ENCODE measurements around the gene CAMSAP1.

CAMSAP1 gene

GRCh38 chr9:135827301-135827700, 80.0 kb downstream of the CAMSAP1 start:
- Mint-ChIP-seq H3K27me3 (no peaks in the 10 kb centered on the region), H3K36me3 (ENCODE audit: low read depth) (peaks cover 87% of the 10 kb centered on the region), H3K9me3 (no peaks in the 10 kb centered on the region), H3K27ac (no peak overlapping the region), H3K4me1 (ENCODE audit: low read depth) (no peaks in the 10 kb centered on the region), H3K4me3 (no peak overlapping the region)
- intact Hi-C loops (cut with micrococcal nuclease): no loop called here

- intact Hi-C loops (cut with micrococcal nuclease): no loop called here
- Mint-ChIP-seq H3K27ac (no peak overlapping the region), H3K36me3 (ENCODE audit: low read depth) (peaks cover 98% of the 10 kb centered on the region), H3K27me3 (no peaks in the 10 kb centered on the region), H3K4me3 (no peak overlapping the region), H3K4me1 (ENCODE audit: low read depth) (no peaks in the 10 kb centered on the region), H3K9me3 (no peaks in the 10 kb centered on the region)
Measured at GRCh38 chr9:135826188-135826545, 81.2 kb downstream of the CAMSAP1 start.

GRCh38 chr9:135825435-135826187, 81.7 kb downstream of the CAMSAP1 start:
- Mint-ChIP-seq H3K36me3 (ENCODE audit: low read depth) (peaks cover 98% of the 10 kb centered on the region), H3K27me3 (no peaks in the 10 kb centered on the region), H3K4me3 (no peak overlapping the region), H3K4me1 (ENCODE audit: low read depth) (no peaks in the 10 kb centered on the region), H3K9me3 (no peaks in the 10 kb centered on the region), H3K27ac (no peak overlapping the region)
- intact Hi-C loops (cut with micrococcal nuclease): no loop called here

GRCh38 chr9:135823036-135823435, 84.3 kb downstream of the CAMSAP1 start:
- Mint-ChIP-seq H3K4me3 (no peak overlapping the region), H3K27me3 (no peaks in the 10 kb centered on the region), H3K27ac (no peak overlapping the region), H3K4me1 (ENCODE audit: low read depth) (no peaks in the 10 kb centered on the region), H3K9me3 (no peaks in the 10 kb centered on the region), H3K36me3 (ENCODE audit: low read depth) (peaks cover 100% of the 10 kb centered on the region)
- intact Hi-C loops (cut with micrococcal nuclease): no loop called here

GRCh38 chr9:135822374-135822755, 85.0 kb downstream of the CAMSAP1 start:
- intact Hi-C loops (cut with micrococcal nuclease): no loop called here
- Mint-ChIP-seq H3K27me3 (no peaks in the 10 kb centered on the region), H3K4me3 (no peak overlapping the region), H3K9me3 (no peaks in the 10 kb centered on the region), H3K27ac (no peak overlapping the region), H3K4me1 (ENCODE audit: low read depth) (no peaks in the 10 kb centered on the region), H3K36me3 (ENCODE audit: low read depth) (peaks cover 100% of the 10 kb centered on the region)

- Mint-ChIP-seq H3K9me3 (no peaks in the 10 kb centered on the region), H3K27ac (no peak overlapping the region), H3K27me3 (no peaks in the 10 kb centered on the region), H3K4me1 (ENCODE audit: low read depth) (no peaks in the 10 kb centered on the region), H3K36me3 (ENCODE audit: low read depth) (peaks cover 100% of the 10 kb centered on the region), H3K4me3 (no peak overlapping the region)
- intact Hi-C loops (cut with micrococcal nuclease): no loop called here
Measured at GRCh38 chr9:135821733-135822373, 85.5 kb downstream of the CAMSAP1 start.

GRCh38 chr9:135821116-135821515, 86.2 kb downstream of the CAMSAP1 start:
- no peaks in the 10 kb centered on the region for H3K4me1 Mint-ChIP-seq (ENCODE audit: low read depth)
- no peak overlapping the region for H3K27ac Mint-ChIP-seq
- no peak overlapping the region for H3K4me3 Mint-ChIP-seq
- H3K9me3 Mint-ChIP-seq: no peaks in the 10 kb centered on the region
- no peaks in the 10 kb centered on the region for H3K27me3 Mint-ChIP-seq
- intact Hi-C loops (cut with micrococcal nuclease): no loop called here
- peaks cover 100% of the 10 kb centered on the region for H3K36me3 Mint-ChIP-seq (ENCODE audit: low read depth)

GRCh38 chr9:135820661-135821060, 86.7 kb downstream of the CAMSAP1 start:
- intact Hi-C loops (cut with micrococcal nuclease): no loop called here
- no peaks in the 10 kb centered on the region for H3K27me3 Mint-ChIP-seq
- no peak overlapping the region for H3K4me3 Mint-ChIP-seq
- no peaks in the 10 kb centered on the region for H3K4me1 Mint-ChIP-seq (ENCODE audit: low read depth)
- H3K9me3 Mint-ChIP-seq: no peaks in the 10 kb centered on the region
- no peak overlapping the region for H3K27ac Mint-ChIP-seq
- peaks cover 100% of the 10 kb centered on the region for H3K36me3 Mint-ChIP-seq (ENCODE audit: low read depth)

GRCh38 chr9:135819905-135820304, 87.4 kb downstream of the CAMSAP1 start:
- H3K36me3 Mint-ChIP-seq (ENCODE audit: low read depth): peaks cover 100% of the 10 kb centered on the region
- intact Hi-C loops (cut with micrococcal nuclease): no loop called here
- H3K4me1 Mint-ChIP-seq (ENCODE audit: low read depth): no peaks in the 10 kb centered on the region
- no peaks in the 10 kb centered on the region for H3K27me3 Mint-ChIP-seq
- H3K4me3 Mint-ChIP-seq: no peak overlapping the region
- no peak overlapping the region for H3K27ac Mint-ChIP-seq
- H3K9me3 Mint-ChIP-seq: no peaks in the 10 kb centered on the region

GRCh38 chr9:135818718-135819475, 88.4 kb downstream of the CAMSAP1 start:
- intact Hi-C loops (cut with micrococcal nuclease): no loop called here
- Mint-ChIP-seq H3K4me1 (ENCODE audit: low read depth) (no peaks in the 10 kb centered on the region), H3K27me3 (no peaks in the 10 kb centered on the region), H3K27ac (no peak overlapping the region), H3K9me3 (no peaks in the 10 kb centered on the region), H3K36me3 (ENCODE audit: low read depth) (peaks cover 100% of the 10 kb centered on the region), H3K4me3 (no peak overlapping the region)

- H3K9me3 Mint-ChIP-seq: no peaks in the 10 kb centered on the region
- no peak overlapping the region for H3K27ac Mint-ChIP-seq
- no peaks in the 10 kb centered on the region for H3K27me3 Mint-ChIP-seq
- H3K4me1 Mint-ChIP-seq (ENCODE audit: low read depth): no peaks in the 10 kb centered on the region
- no peak overlapping the region for H3K4me3 Mint-ChIP-seq
- peaks cover 100% of the 10 kb centered on the region for H3K36me3 Mint-ChIP-seq (ENCODE audit: low read depth)
- intact Hi-C loops (cut with micrococcal nuclease): no loop called here
Measured at GRCh38 chr9:135817951-135818717, 89.2 kb downstream of the CAMSAP1 start.

GRCh38 chr9:135816651-135816970, 90.7 kb downstream of the CAMSAP1 start:
- no peak overlapping the region for H3K4me3 Mint-ChIP-seq
- peaks cover 100% of the 10 kb centered on the region for H3K36me3 Mint-ChIP-seq (ENCODE audit: low read depth)
- H3K27me3 Mint-ChIP-seq: no peaks in the 10 kb centered on the region
- H3K9me3 Mint-ChIP-seq: no peaks in the 10 kb centered on the region
- H3K27ac Mint-ChIP-seq: no peak overlapping the region
- H3K4me1 Mint-ChIP-seq (ENCODE audit: low read depth): no peaks in the 10 kb centered on the region
- intact Hi-C loops (cut with micrococcal nuclease): no loop called here

- H3K27me3 Mint-ChIP-seq: no peaks in the 10 kb centered on the region
- H3K36me3 Mint-ChIP-seq (ENCODE audit: low read depth): peaks cover 100% of the 10 kb centered on the region
- intact Hi-C loops (cut with micrococcal nuclease): no loop called here
- no peak overlapping the region for H3K4me3 Mint-ChIP-seq
- no peaks in the 10 kb centered on the region for H3K4me1 Mint-ChIP-seq (ENCODE audit: low read depth)
- no peak overlapping the region for H3K27ac Mint-ChIP-seq
- no peaks in the 10 kb centered on the region for H3K9me3 Mint-ChIP-seq
Measured at GRCh38 chr9:135815830-135816650, 91.3 kb downstream of the CAMSAP1 start.

Data from dendritic cell treated with granulocyte-macrophage colony-stimulating factor and Interleukin-4, amounts not matched to agents 40 ng/mL and 50 ng/mL, for 4 days (primary cell).